Right lobe of liver (tissue), 6 donors: ENCODE measurements around the gene DDB1. TPM values are rescaled to one million over a fixed set of nuclear protein-coding genes. Genes with fewer than 3 reads are reported as not detected.

Experiments
- ATAC-seq, 4 donors: fragments of 200-7000 bp; cut with Tn5 transposase; one replicate each; pipeline ENCODE4 v1.9.1; 2020; ENCODE audit warnings: mild to moderate bottlenecking in 4 of 4, moderate library complexity in 4 of 4
- DNase-seq, 3 donors: peaks; one replicate each; pipeline ENCODE4 v3.0.0-alpha.2; 2020
- H3K27ac ChIP-seq, 3 donors: fragments of 200-600 bp; one replicate each; pipeline ENCODE4 v1.8.0; 2022
- H3K27me3 ChIP-seq, 2 donors: fragments of 200-600 bp; one replicate each; pipeline ENCODE4 v1.8.0; 2022
- H3K36me3 ChIP-seq, 4 donors: fragments of 200-600 bp; sonication (generic) in 1 of 4; one replicate each; pipeline versions ENCODE4 v1.5.1 to v1.8.0; 2017 to 2022; ENCODE audit warnings: control low read depth in 1 of 4
- H3K4me1 ChIP-seq, 4 donors: fragments of 200-600 bp; sonication (generic) in 1 of 4; one replicate each; pipeline versions ENCODE4 v1.5.1 to v1.8.0; 2017 to 2022; ENCODE audit warnings: control low read depth in 1 of 4
- H3K4me3 ChIP-seq, 3 donors: fragments of 200-600 bp; one replicate each; pipeline ENCODE4 v1.8.0; 2022
- H3K9me3 ChIP-seq, 4 donors: fragments of 200-600 bp; sonication (generic) in 1 of 4; one replicate each; pipeline versions ENCODE4 v1.5.1 to v1.8.0; 2017 to 2022; ENCODE audit warnings: control low read depth in 1 of 4
- POLR2A ChIP-seq: fragments of 450-650 bp; IDR thresholded peaks from one replicate; pipeline ENCODE4 v1.6.1; 2017; ENCODE audit warnings: antibody characterized with exemption, mild to moderate bottlenecking
- WGBS: methylation state at CpG from one replicate; pipeline ENCODE4 v1.1.6; 2018; ENCODE audit warnings: low coverage, low lambda C conversion rate; ENCODE audit not compliant: insufficient coverage; ENCODE audit errors: missing lambda C conversion rate; 5-methylcytosine and 5-hydroxymethylcytosine counted together
- intact Hi-C, 2 donors: fragments of 100-400 bp; cut with DNase I; formaldehyde crosslinking; loops; one replicate each; pipeline versions ENCODE4 v1.11.2 to v1.14.1; 2022
- total RNA-seq, 6 experiments: library from RNA; depleted of rRNA in 2 of 6; stranded (reverse); fragments of >200 nt in 2 of 6; fragmentation: NEBNext Ultra II Directional in 3 of 6; extraction: Animal tissue kit (Norgen Biotek cat#: 25700) in 3 of 6; gene quantifications; one replicate each; pipeline versions ENCODE4 v1.1.0 to v1.2.4, GENCODE V29; 2016 to 2023
- TF ChIP-seq, protein P1 (sequence below), 4 donors: fragments of 200-600 bp in 3 of 4; fragments of 450-650 bp in 1 of 4; IDR thresholded peaks; one replicate each; pipeline versions ENCODE4 v1.5.1 to v1.8.0; 2016 to 2022; ENCODE audit warnings: antibody characterized with exemption in 4 of 4, mild to moderate bottlenecking in 2 of 4
- donor health status: DM: no; HTN: yes; CAD: no.
- donor health status: DM: no; HTN: no; CAD: no.
- donor health status: DM: no; HTN: no; CAD: no.
- donor health status: DM: no; HTN: yes; CAD: no.
- donor health status: DM: no; HTN: yes; CAD: no.

DDB1 gene
- total RNA-seq, 6 experiments from 2014 or later = 70.9 to 94.5 (median 83.9) TPM

- Histone ChIP-seq H3K4me3 (no peak overlapping the region), H3K36me3 (no peaks in the 10 kb centered on the region), H3K9me3 (no peaks in the 10 kb centered on the region), H3K4me1 (peaks cover 0 to 20% (median 0%) of the 10 kb centered on the region in 4 donors), H3K27ac (no peak overlapping the region), H3K27me3 (no peaks in the 10 kb centered on the region)
- ATAC-seq = no peak
- no peak for DNase-seq
- WGBS = 80% methylated on average over 6 of the region's 6 CpGs
- intact Hi-C loops = no loop called here
- TF ChIP-seq POLR2A = no peak
- TF ChIP-seq, protein P1, sequence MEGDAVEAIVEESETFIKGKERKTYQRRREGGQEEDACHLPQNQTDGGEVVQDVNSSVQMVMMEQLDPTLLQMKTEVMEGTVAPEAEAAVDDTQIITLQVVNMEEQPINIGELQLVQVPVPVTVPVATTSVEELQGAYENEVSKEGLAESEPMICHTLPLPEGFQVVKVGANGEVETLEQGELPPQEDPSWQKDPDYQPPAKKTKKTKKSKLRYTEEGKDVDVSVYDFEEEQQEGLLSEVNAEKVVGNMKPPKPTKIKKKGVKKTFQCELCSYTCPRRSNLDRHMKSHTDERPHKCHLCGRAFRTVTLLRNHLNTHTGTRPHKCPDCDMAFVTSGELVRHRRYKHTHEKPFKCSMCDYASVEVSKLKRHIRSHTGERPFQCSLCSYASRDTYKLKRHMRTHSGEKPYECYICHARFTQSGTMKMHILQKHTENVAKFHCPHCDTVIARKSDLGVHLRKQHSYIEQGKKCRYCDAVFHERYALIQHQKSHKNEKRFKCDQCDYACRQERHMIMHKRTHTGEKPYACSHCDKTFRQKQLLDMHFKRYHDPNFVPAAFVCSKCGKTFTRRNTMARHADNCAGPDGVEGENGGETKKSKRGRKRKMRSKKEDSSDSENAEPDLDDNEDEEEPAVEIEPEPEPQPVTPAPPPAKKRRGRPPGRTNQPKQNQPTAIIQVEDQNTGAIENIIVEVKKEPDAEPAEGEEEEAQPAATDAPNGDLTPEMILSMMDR (IDR thresholded peaks at IDR 0.05) = no peak
Observed at GRCh38 chr11:61357894-61358239, 25.0 kb upstream of the DDB1 start.

DNA sequence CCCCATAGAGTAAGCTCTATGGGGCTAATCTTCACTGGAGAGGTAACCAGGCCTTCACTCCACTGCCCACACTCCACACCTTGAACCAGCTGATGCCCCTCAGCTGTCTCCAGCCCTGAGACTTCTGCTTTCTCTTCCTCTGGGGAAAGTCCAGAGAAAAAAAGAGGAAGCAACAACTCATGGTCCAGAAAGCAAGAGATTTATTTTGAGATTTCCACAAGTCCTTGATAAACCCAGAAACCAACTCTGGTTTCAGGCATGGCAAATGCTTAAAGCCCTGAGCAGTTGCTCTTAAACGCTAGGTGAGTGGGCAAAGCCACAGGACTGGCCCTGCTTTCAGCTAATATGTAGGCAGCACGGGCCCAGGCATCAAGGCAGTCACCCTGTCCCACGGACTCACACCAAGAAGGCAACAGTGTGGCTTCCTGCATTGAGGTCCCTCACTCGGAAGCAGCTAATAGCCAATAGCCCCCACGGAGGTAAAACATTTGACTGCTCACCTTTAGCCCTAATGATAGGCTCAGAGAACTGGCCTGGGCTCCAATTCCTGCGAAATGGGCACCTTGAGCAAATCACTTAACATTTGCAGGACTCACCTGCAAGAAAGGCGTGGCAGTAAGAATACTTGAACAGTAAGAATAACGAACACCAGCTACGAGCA, 24.5 kb upstream of the DDB1 start:
- no peaks in the 10 kb centered on the region for H3K27me3 ChIP-seq
- H3K36me3 ChIP-seq = peaks cover 0 to 2% (median 0%) of the 10 kb centered on the region in 4 donors
- no peak overlapping the region for H3K4me3 ChIP-seq
- TF ChIP-seq, protein P1 (IDR thresholded peaks at IDR 0.05) = no peak
- no peak for TF ChIP-seq POLR2A
- ATAC-seq (no peak), DNase-seq (no peak)
- H3K9me3 ChIP-seq = no peaks in the 10 kb centered on the region
- no peak overlapping the region for H3K27ac ChIP-seq
- intact Hi-C loops = no loop called here
- peaks cover 0 to 18% (median 0%) of the 10 kb centered on the region in 4 donors for H3K4me1 ChIP-seq
- WGBS = 88% methylated on average over 5 of the region's 9 CpGs

GRCh38 chr11:61356706-61357105, 23.8 kb upstream of the DDB1 start:
- H3K4me1 ChIP-seq = peaks cover 0 to 18% (median 0%) of the 10 kb centered on the region in 4 donors
- ATAC-seq (no peak), DNase-seq (no peak)
- H3K4me3 ChIP-seq = no peak overlapping the region
- no peaks in the 10 kb centered on the region for H3K9me3 ChIP-seq
- WGBS = no CpG with 5 or more reads among the region's 4 CpGs
- H3K27ac ChIP-seq = no peak overlapping the region
- TF ChIP-seq POLR2A = no peak
- TF ChIP-seq, protein P1 (IDR thresholded peaks at IDR 0.05) = no peak
- no peaks in the 10 kb centered on the region for H3K27me3 ChIP-seq
- intact Hi-C loops = no loop called here
- peaks cover 0 to 4% (median 0%) of the 10 kb centered on the region in 4 donors for H3K36me3 ChIP-seq

- no peaks in the 10 kb centered on the region for H3K27me3 ChIP-seq
- intact Hi-C loops = no loop called here
- peak overlapping the region in 1 of 3 donors; percentile 67 for H3K27ac ChIP-seq
- H3K36me3 ChIP-seq = peaks cover 0 to 16% (median 2%) of the 10 kb centered on the region in 4 donors
- 70% methylated on average over 2 of the region's 2 CpGs for WGBS
- DNase-seq (no peak), ATAC-seq (peak in 1 of 4 donors; percentile 4)
- no peaks in the 10 kb centered on the region for H3K9me3 ChIP-seq
- peaks cover 0 to 12% (median 0%) of the 10 kb centered on the region in 4 donors for H3K4me1 ChIP-seq
- TF ChIP-seq POLR2A = no peak
- TF ChIP-seq, protein P1 (IDR thresholded peaks at IDR 0.05) = no peak
- H3K4me3 ChIP-seq = no peak overlapping the region
Observed at GRCh38 chr11:61354208-61354607, 21.3 kb upstream of the DDB1 start.
